Liver (tissue), 9 donors: ENCODE measurements around the gene TWSG1. TPM values are rescaled to one million over a fixed set of nuclear protein-coding genes. Genes with fewer than 3 reads are reported as not detected.

Experiments
- DNase-seq: peaks from one replicate; pipeline ENCODE4 v3.0.0-alpha.2; 2017; ENCODE audit warnings: low spot score
- H3K27ac ChIP-seq, 2 donors: one replicate each; pipeline ENCODE4 v1.7.0; 2013; ENCODE audit warnings: inconsistent platforms in 2 of 2, low read length in 2 of 2, control low read depth in 1 of 2, low read depth in 1 of 2, mild to moderate bottlenecking in 1 of 2
- H3K27me3 ChIP-seq, 4 donors: one replicate each; pipeline versions ENCODE4 v1.6.1 to v1.7.0; 2013; ENCODE audit warnings: low read length in 3 of 4, inconsistent platforms in 1 of 4, mild to moderate bottlenecking in 1 of 4, moderate library complexity in 1 of 4; ENCODE audit not compliant: control insufficient read depth in 4 of 4, insufficient read depth in 4 of 4
- H3K36me3 ChIP-seq, 4 donors: one replicate each; pipeline versions ENCODE4 v1.6.1 to v1.7.0; 2013; ENCODE audit warnings: low read length in 3 of 4, mild to moderate bottlenecking in 3 of 4, low read depth in 1 of 4, moderate library complexity in 1 of 4; ENCODE audit not compliant: control insufficient read depth in 4 of 4, insufficient read depth in 3 of 4
- H3K4me1 ChIP-seq, 4 donors: one replicate each; pipeline versions ENCODE4 v1.6.1 to v1.7.0; 2013; ENCODE audit warnings: low read length in 3 of 4, mild to moderate bottlenecking in 3 of 4, moderate library complexity in 1 of 4; ENCODE audit not compliant: control insufficient read depth in 4 of 4, insufficient read depth in 4 of 4
- H3K4me3 ChIP-seq, 3 donors: one replicate each; pipeline versions ENCODE4 v1.6.1 to v1.7.0; 2013; ENCODE audit warnings: low read length in 3 of 3, control low read depth in 1 of 3, low read depth in 1 of 3, mild to moderate bottlenecking in 1 of 3
- H3K9ac ChIP-seq, 2 donors: one replicate each; pipeline ENCODE4 v1.7.0; 2013; ENCODE audit warnings: low read length in 2 of 2, mild to moderate bottlenecking in 2 of 2, moderate library complexity in 2 of 2, control low read depth in 1 of 2, low read depth in 1 of 2
- H3K9me3 ChIP-seq, 4 donors: one replicate each; pipeline versions ENCODE4 v1.6.1 to v1.7.0; 2013; ENCODE audit warnings: low read length in 3 of 4; ENCODE audit not compliant: control insufficient read depth in 4 of 4
- ATF3 ChIP-seq: IDR thresholded peaks from 2 replicates; pipeline ENCODE4 v1.6.1; 2016; ENCODE audit warnings: antibody characterized with exemption
- EGR1 ChIP-seq, 2 donors: IDR thresholded peaks; 2 replicates each; pipeline ENCODE4 v1.6.1; 2016 to 2018; ENCODE audit warnings: antibody characterized with exemption in 2 of 2, low read depth in 2 of 2
- FOXA1 ChIP-seq: IDR thresholded peaks from 2 replicates; pipeline ENCODE4 v1.6.1; 2016; ENCODE audit warnings: antibody characterized with exemption
- FOXA2 ChIP-seq: IDR thresholded peaks from 2 replicates; pipeline ENCODE4 v1.6.1; 2016; ENCODE audit warnings: antibody characterized with exemption
- GABPA ChIP-seq, 2 donors: IDR thresholded peaks in 1 of 2; conservative IDR thresholded peaks in 1 of 2; 2 replicates each; pipeline ENCODE4 v1.6.1; 2016; ENCODE audit warnings: antibody characterized with exemption in 2 of 2, mild to moderate bottlenecking in 1 of 2, moderate library complexity in 1 of 2
- HNF4A ChIP-seq, 2 donors: conservative IDR thresholded peaks; 2 replicates each; pipeline ENCODE4 v1.6.1; 2016; ENCODE audit warnings: antibody characterized with exemption in 2 of 2, mild to moderate bottlenecking in 2 of 2
- HNF4G ChIP-seq: IDR thresholded peaks from 2 replicates; pipeline ENCODE4 v1.6.1; 2016; ENCODE audit warnings: antibody characterized with exemption
- JUND ChIP-seq, 2 donors: IDR thresholded peaks; 2 replicates each; pipeline ENCODE4 v1.6.1; 2016; ENCODE audit warnings: antibody characterized with exemption in 2 of 2
- NR2F2 ChIP-seq: IDR thresholded peaks from 2 replicates; pipeline ENCODE4 v1.6.1; 2016; ENCODE audit warnings: antibody characterized with exemption
- RXRA ChIP-seq, 2 donors: IDR thresholded peaks; 2 replicates each; pipeline ENCODE4 v1.6.1; 2017 to 2018; ENCODE audit warnings: antibody characterized with exemption in 2 of 2, mild to moderate bottlenecking in 1 of 2
- SP1 ChIP-seq: IDR thresholded peaks from 2 replicates; pipeline ENCODE4 v1.6.1; 2018; ENCODE audit warnings: antibody characterized with exemption, mild to moderate bottlenecking
- TAF1 ChIP-seq: conservative IDR thresholded peaks from 2 replicates; pipeline ENCODE4 v1.6.1; 2016; ENCODE audit warnings: antibody characterized with exemption, mild to moderate bottlenecking
- YY1 ChIP-seq: IDR thresholded peaks from 2 replicates; pipeline ENCODE4 v1.6.1; 2016; ENCODE audit warnings: antibody characterized with exemption, mild to moderate bottlenecking
- WGBS: extraction: QIAGEN DNeasy Blood & Tissue Kit; methylation state at CpG from one replicate; pipeline ENCODE4 v1.1.7; 2013; 5-methylcytosine and 5-hydroxymethylcytosine counted together
- polyA plus RNA-seq, 2 donors: library from polyadenylated mRNA; stranded (reverse) in 1 of 2; unstranded in 1 of 2; fragments of 200-250 nt in 1 of 2; fragments of >200 nt in 1 of 2; fragmentation: Nextera tagmentation in 1 of 2; extraction: Ambion mirVana in 1 of 2; gene quantifications; one replicate each; pipeline versions ENCODE4 v1.2.1 to v1.2.3, GENCODE V29; 2013 to 2015
- total RNA-seq, 2 donors: library from RNA; depleted of rRNA; stranded (reverse); fragments of >200 nt; gene quantifications; one replicate each; pipeline ENCODE4 v1.2.3, GENCODE V29; 2014
- TF ChIP-seq, protein P1 (sequence below): IDR thresholded peaks from 2 replicates; pipeline ENCODE4 v1.6.1; 2016; ENCODE audit warnings: antibody characterized with exemption, mild to moderate bottlenecking
- TF ChIP-seq, protein P2 (sequence below): IDR thresholded peaks from 2 replicates; pipeline ENCODE4 v1.6.1; 2016; ENCODE audit warnings: antibody characterized with exemption
- TF ChIP-seq, protein P3 (sequence below): fragments of 150-350 bp; IDR thresholded peaks from 2 replicates; pipeline ENCODE4 v1.5.1; 2017; ENCODE audit warnings: improper control_type of control experiment, low read depth, low read length; ENCODE audit not compliant: missing input control
- donor health status: healthy.
- donor health status: healthy.
- donor health status: healthy.
- donor health status: healthy.
- donor health status: healthy.

TWSG1 gene
- total and polyA plus RNA-seq, 4 donors = 3.9 to 11.1 (median 5.4) TPM

GRCh38 chr18:9359796-9360195, 25.2 kb downstream of the TWSG1 start:
- H3K9me3 ChIP-seq = no peaks in the 10 kb centered on the region
- no peak overlapping the region for H3K4me3 ChIP-seq
- H3K27me3 ChIP-seq = no peaks in the 10 kb centered on the region
- H3K4me1 ChIP-seq = no peaks in the 10 kb centered on the region
- peaks cover 0 to 2% (median 0%) of the 10 kb centered on the region in 4 donors for H3K36me3 ChIP-seq
- H3K9ac ChIP-seq = no peak overlapping the region
- no peak overlapping the region for H3K27ac ChIP-seq
- WGBS = 93% methylated on average over 4 of the region's 4 CpGs
- DNase-seq = no peak
- TF ChIP-seq SP1 (no peak), RXRA (IDR thresholded peaks at IDR 0.05) (no peak), JUND (IDR thresholded peaks at IDR 0.05) (no peak), HNF4G (no peak), YY1 (no peak), TAF1 (no peak), FOXA1 (no peak), ATF3 (no peak), FOXA2 (no peak), HNF4A (conservative IDR thresholded peaks at IDR 0.05) (no peak), EGR1 (IDR thresholded peaks at IDR 0.05; ENCODE audit: low read depth in 2 of 2) (no peak)
- TF ChIP-seq, protein P1, sequence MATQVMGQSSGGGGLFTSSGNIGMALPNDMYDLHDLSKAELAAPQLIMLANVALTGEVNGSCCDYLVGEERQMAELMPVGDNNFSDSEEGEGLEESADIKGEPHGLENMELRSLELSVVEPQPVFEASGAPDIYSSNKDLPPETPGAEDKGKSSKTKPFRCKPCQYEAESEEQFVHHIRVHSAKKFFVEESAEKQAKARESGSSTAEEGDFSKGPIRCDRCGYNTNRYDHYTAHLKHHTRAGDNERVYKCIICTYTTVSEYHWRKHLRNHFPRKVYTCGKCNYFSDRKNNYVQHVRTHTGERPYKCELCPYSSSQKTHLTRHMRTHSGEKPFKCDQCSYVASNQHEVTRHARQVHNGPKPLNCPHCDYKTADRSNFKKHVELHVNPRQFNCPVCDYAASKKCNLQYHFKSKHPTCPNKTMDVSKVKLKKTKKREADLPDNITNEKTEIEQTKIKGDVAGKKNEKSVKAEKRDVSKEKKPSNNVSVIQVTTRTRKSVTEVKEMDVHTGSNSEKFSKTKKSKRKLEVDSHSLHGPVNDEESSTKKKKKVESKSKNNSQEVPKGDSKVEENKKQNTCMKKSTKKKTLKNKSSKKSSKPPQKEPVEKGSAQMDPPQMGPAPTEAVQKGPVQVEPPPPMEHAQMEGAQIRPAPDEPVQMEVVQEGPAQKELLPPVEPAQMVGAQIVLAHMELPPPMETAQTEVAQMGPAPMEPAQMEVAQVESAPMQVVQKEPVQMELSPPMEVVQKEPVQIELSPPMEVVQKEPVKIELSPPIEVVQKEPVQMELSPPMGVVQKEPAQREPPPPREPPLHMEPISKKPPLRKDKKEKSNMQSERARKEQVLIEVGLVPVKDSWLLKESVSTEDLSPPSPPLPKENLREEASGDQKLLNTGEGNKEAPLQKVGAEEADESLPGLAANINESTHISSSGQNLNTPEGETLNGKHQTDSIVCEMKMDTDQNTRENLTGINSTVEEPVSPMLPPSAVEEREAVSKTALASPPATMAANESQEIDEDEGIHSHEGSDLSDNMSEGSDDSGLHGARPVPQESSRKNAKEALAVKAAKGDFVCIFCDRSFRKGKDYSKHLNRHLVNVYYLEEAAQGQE = no peak
- TF ChIP-seq, protein P2, sequence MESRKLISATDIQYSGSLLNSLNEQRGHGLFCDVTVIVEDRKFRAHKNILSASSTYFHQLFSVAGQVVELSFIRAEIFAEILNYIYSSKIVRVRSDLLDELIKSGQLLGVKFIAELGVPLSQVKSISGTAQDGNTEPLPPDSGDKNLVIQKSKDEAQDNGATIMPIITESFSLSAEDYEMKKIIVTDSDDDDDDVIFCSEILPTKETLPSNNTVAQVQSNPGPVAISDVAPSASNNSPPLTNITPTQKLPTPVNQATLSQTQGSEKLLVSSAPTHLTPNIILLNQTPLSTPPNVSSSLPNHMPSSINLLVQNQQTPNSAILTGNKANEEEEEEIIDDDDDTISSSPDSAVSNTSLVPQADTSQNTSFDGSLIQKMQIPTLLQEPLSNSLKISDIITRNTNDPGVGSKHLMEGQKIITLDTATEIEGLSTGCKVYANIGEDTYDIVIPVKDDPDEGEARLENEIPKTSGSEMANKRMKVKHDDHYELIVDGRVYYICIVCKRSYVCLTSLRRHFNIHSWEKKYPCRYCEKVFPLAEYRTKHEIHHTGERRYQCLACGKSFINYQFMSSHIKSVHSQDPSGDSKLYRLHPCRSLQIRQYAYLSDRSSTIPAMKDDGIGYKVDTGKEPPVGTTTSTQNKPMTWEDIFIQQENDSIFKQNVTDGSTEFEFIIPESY = no peak

DNA sequence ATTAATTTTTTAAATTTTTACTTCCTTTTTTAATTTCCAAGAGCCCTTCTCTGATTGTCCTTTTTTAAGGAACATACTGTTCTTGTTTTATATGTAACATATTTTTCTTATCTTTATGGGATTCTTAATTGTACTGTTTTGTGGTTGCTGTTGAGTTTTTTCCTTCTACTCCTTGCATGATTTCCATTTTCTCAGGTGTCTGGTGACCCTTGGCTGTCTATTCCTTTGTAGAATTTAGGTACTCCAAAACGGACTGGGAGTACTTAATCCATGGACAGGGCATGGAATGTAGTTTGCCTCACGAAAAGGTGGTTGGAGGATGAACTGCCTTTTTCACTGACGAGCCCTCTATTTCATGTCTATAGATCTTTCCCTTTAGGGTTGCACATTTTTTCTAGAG, 26.6 kb downstream of the TWSG1 start:
- Histone ChIP-seq H3K4me3 (no peak overlapping the region), H3K36me3 (peaks cover 0 to 2% (median 0%) of the 10 kb centered on the region in 4 donors), H3K27ac (no peak overlapping the region), H3K27me3 (no peaks in the 10 kb centered on the region), H3K4me1 (no peaks in the 10 kb centered on the region), H3K9ac (no peak overlapping the region), H3K9me3 (no peaks in the 10 kb centered on the region)
- TF ChIP-seq ATF3 (no peak), EGR1 (IDR thresholded peaks at IDR 0.05; ENCODE audit: low read depth in 2 of 2) (no peak), NR2F2 (no peak), RXRA (IDR thresholded peaks at IDR 0.05) (no peak), FOXA1 (no peak), GABPA (IDR thresholded peaks at IDR 0.05 in 1 of 2, conservative IDR thresholded peaks at IDR 0.05 in 1 of 2) (no peak), JUND (IDR thresholded peaks at IDR 0.05) (no peak), HNF4A (conservative IDR thresholded peaks at IDR 0.05) (no peak)
- TF ChIP-seq, protein P3, sequence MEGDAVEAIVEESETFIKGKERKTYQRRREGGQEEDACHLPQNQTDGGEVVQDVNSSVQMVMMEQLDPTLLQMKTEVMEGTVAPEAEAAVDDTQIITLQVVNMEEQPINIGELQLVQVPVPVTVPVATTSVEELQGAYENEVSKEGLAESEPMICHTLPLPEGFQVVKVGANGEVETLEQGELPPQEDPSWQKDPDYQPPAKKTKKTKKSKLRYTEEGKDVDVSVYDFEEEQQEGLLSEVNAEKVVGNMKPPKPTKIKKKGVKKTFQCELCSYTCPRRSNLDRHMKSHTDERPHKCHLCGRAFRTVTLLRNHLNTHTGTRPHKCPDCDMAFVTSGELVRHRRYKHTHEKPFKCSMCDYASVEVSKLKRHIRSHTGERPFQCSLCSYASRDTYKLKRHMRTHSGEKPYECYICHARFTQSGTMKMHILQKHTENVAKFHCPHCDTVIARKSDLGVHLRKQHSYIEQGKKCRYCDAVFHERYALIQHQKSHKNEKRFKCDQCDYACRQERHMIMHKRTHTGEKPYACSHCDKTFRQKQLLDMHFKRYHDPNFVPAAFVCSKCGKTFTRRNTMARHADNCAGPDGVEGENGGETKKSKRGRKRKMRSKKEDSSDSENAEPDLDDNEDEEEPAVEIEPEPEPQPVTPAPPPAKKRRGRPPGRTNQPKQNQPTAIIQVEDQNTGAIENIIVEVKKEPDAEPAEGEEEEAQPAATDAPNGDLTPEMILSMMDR = no peak
- TF ChIP-seq, protein P1 = no peak
- TF ChIP-seq, protein P2 = no peak
- WGBS = 93% methylated on average over 3 of the region's 3 CpGs
- no peak for DNase-seq
